ENCODE data around the gene NDRG4.

NDRG4 gene

DNA sequence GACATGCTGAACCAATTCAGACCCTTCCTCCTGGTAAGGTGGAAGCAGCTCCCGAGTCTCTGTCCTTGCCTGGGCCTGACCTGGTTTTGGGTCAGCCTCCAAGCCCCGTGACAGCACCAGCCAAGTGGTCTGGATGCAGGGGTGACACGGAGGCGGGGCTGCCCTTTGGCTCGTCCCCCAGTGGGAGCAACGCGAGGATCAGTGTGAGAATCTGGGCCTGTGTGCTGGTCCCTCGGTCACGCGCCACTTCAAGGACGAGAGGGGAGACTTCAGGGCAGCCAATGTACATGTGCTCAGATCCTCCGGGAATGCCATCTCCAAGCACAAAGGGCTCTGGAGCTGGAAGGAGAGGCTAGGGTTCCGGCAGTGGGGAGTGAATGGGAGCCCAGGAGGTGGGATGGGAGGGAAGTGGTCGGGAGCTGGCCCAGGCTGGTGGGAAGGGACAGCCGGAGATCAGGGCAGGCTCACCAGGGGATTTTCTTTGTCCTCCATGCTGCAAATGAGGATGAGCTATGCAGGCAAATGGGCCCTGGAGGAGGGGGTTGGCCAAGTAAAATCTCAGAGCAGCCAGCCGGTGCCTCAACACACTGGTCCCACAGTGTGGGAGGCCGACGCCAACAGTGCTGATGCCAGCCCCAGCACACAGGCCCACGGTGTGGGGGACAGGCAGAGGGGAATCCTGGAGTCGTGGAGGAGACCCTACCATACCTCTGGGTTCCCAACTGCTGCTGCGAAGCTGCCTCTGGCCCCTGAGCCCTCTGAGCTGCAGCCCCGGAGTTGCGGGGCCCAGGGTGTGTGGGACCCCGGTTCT, 4.2 kb upstream of the NDRG4 start:
- DNase-seq (no peak), ATAC-seq (no peak)

GRCh38 chr16:58497468-58497867, 2.5 kb upstream of the NDRG4 start:
- DNase-seq = no peak
- no peak for ATAC-seq

GRCh38 chr16:58497935-58498334, 2.0 kb upstream of the NDRG4 start:
- DNase-seq = no peak
- no peak for ATAC-seq

GRCh38 chr16:58498341-58499091, 1.4 kb upstream of the NDRG4 start:
- ATAC-seq (no peak), DNase-seq (no peak)

DNA sequence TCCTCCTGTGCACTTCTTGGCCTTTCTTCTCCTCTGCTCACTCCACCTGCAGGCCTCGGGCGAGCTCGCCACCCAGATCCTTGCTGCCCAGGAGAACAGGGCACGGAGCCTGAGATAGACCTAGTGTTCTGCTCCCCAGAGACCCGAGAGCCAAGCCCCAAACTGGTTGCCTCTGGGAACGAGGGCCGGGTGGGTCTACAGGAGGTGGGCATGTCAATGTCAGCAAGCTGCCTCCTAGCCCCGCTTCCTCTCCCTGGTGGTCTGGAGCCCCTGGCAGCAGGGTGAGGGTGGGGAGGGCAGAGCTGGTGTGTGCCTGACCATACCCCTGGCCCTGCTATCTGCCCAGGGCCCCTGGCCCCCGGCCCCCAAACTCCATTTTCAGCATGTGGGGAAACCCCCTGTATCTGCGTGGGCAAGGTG, 841 bp upstream of the NDRG4 start:
- DNase-seq = no peak
- ATAC-seq = no peak

DNA sequence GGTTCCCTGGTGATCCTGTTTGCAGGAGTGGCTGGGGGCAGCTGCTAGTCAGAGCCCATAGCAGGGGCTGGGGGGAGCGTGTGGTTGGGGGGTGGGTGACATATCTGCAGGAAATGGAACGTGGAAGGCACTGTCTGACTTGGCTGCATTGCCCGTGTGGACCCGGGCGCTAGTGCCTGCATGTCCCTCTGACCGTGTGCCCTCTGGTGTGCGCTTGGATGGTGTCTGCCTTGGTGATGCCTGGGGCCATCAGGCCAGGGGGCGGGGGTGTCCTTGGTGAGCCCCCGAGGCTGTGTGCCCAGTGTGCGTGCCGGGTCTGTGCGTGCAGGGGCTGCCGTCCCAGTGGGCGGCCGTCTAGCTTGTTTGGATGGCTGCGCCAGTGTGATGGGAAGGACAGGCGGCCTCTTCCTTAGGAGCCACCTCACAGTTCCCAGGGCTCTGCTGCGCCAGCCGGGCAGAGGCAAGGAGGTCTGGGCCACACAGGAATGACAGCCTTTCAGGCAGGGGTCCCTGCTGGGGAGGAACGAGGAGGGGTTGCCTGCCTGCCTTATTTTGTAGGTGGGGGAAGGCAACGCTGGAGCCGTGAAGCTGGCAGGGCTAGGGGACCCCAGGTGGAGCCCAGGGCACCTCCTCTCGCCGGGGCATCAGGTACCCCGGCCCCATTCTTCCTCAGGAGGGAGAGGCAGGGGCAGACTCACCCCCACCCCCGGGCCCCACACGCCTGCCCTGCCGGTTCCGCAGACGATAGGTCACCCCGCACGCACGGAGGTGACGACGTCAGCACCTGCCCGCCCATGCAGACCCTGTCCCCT, 693 bp downstream of the NDRG4 start:
- DNase-seq = peak; percentile 32
- peak; percentile 3 for ATAC-seq

DNA sequence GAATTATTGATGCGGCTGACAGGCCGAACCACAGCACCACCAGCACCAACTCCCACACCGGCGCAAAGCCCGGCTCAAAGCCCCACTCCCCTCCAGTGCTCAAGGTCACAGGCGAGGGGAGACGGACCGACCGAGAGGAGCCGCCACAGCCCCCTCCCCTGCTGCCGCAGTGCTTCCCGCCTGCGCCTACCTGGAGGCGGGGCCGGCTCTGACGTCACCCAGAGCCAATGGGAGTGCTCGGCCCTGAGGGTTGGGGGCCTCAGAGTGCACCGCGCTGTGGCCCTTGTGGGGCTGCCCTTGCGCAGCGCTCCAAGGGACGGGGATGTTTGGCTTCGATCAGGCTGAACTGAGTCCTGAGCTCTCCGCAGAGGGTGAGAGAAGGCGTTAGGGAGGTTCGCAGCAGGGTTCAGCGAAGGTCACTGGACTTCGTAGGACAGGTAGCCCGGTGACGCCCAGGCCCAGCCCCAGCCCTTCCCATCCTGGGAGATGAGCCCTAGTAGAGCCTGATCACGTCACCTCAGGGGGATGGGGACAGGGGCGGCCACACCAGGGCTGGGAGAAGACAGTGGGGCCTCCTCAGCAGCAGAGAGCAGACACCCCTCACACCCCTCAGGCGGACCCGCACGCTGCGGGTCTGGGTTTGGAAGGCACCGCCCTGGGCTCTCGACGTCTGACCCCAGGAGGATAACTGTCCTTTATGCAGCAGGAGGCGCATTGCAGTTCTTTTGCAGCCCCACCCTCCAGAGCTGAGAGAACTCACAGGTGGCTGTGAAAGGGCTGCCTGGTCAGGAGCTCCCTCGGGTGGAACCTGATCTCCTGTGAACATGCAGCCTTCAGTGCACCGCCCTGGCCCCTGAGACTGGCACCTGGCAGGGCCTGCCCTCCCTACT, 1.5 kb downstream of the NDRG4 start:
- DNase-seq (peak; percentile 51), ATAC-seq (peak; percentile 11)

GRCh38 chr16:58502217-58502921, 2.4 kb downstream of the NDRG4 start:
- ATAC-seq = no peak
- DNase-seq = no peak

GRCh38 chr16:58503166-58503862, 3.4 kb downstream of the NDRG4 start:
- DNase-seq (no peak), ATAC-seq (no peak)

GRCh38 chr16:58503863-58504688, 4.1 kb downstream of the NDRG4 start:
- no peak for ATAC-seq
- DNase-seq = no peak

DNA sequence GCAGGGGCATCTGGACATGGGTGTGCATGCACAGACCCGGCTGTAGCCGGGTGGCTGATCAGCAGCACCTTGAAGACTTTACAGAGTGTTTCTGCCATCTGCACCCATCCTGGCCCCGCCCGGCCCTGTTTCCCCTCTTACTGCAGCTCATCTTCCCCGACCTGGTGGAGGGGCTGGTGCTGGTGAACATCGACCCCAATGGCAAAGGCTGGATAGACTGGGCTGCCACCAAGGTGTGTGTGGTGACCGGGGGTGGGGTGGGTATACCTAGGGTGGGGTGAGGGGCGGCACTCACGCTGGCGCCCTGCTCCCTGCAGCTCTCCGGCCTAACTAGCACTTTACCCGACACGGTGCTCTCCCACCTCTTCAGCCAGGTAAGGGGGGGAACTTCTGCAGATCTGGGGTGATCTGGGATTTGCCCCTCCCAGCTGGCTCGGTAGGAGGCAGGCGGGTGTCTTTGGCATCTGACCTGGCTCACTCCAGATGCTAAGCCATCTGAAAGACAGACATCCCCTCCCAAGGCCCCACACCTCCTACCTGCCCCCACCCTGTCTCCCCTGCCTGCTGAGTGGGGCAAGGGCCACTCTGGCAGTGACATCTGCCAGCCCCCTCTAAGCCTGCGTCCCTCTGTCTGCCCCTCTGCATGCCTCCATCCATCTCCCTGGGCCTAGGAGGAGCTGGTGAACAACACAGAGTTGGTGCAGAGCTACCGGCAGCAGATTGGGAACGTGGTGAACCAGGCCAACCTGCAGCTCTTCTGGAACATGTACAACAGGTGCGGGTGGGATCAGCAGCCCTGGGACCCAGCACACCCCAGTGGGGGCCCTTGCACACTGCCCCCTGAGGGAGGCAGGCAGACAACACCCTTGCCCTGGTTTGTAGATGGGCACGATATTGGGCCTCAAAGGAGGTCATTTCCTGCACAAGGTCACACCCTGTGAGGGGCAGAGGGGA, 6.6 kb downstream of the NDRG4 start:
- DNase-seq (no peak), ATAC-seq (no peak)

DNA sequence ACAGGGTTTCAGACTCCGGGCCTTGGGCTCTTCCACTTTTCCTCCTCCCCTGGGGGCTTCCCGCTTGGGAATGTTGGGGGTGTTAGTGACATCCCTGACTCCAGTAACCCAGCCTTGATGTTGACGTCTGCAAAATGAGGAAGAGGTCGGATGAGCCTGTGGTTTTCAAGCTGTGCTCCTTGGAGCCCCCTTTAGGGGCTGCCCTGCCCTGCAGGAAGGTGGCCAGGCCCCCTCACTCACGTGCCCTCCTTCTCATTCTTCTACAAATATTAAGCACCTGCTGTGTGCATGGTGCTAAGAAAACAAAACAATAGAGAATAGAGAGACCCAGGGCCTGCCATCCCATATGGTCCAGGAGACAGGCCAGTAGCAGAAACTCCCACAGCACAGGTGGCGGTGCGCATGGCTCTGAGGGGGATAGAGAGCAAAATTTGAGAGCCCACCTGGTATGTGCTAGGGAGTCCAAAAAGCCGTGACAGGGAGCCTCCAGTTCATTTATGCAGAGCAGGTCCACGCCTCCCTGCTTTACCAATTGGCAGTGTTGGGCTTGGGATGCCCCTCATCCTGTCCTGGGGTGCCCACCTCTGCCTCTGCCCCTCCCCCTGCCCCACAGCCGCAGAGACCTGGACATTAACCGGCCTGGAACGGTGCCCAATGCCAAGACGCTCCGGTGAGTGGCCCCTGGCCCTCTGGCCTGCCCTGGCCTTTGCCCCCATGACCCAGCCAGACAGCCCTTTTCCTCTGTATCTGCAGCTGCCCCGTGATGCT, 7.4 kb downstream of the NDRG4 start:
- no peak for DNase-seq
- no peak for ATAC-seq

DNA sequence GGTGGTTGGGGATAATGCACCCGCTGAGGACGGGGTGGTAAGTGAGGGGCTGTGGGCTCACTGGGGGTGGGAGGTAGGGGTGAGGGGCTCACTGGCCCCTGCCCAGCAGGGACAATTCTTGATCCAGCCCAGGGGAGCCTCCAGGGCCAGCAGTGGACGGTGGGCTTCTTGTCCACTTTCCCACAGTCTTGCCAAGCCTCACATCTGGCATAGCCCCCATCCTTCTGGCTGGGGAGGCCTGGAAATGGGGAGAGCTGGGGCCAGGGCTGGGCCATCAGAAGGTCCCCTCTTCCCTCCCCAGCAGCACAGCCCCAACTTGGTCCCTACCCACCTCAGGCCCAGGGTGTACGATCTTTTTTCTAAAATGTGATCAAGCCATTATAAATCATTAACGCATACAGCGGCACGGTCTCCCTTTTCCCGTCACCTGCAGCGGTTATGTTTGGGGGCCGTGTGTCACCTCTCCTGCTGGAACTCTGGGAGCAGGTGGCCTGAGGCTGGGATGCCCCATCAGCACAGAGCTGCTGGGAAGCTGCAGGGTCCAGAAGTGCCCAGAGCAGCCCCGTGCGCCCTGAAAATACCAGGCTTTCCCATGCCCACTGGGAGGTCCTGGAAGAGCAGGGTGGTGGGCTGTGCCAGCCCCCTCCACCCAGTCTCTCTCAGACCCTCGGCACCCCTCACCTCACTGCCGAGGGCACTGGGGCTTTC, 8.2 kb downstream of the NDRG4 start:
- ATAC-seq (no peak), DNase-seq (no peak)

DNA sequence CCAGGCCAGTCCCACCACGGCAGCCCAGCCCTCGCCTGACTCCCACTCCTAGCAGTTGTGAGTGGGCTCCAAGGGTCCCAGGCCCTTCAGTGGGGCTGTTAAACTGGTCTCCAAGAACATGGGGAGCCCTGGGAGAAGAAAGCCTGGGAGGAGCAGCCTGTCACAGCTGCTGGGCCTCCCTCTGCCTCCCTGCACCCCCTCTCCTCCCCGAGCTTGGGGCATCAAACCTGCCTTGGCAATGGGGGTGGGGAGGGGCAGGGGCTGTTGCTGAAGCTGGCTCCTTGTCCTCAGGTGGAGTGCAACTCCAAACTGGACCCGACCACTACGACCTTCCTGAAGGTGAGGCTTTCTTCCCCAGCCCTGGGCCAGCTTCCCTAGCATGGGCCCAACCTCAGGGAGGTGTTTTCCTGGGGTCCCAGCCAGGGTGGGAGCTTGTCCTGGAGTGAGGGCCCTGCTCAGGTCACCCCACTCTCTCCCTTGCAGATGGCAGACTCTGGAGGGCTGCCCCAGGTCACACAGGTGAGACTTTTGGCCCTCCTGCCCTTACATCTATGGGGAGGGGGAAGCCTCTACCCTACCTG, 8.8 kb downstream of the NDRG4 start:
- DNase-seq (no peak), ATAC-seq (no peak)

- DNase-seq (no peak), ATAC-seq (no peak)
Observed at GRCh38 chr16:58509256-58510096, 9.5 kb downstream of the NDRG4 start.
